ENCODE data around the gene ACBD3. TPM values are rescaled to one million over a fixed set of nuclear protein-coding genes. Genes with fewer than 3 reads are reported as not detected.

ACBD3 gene
- total and polyA plus RNA-seq, 9 donors, result 17.6 to 45.9 (median 35.1) TPM

GRCh38 chr1:226210571-226211176 lies 24.1 kb upstream of the ACBD3 start:
- TF ChIP-seq EP300 (IDR thresholded peaks at IDR 0.05), result no peak
- TF ChIP-seq CTCF (IDR thresholded peaks at IDR 0.05), result no peak
- no peak for TF ChIP-seq POLR2A (IDR thresholded peaks at IDR 0.05)
- Histone ChIP-seq H3K9me3 (no peaks in the 10 kb centered on the region), H3K4me1 (ENCODE audit: insufficient read depth) (no peaks in the 10 kb centered on the region), H3K27ac (no peak overlapping the region), H3K4me3 (no peak overlapping the region), H3K36me3 (no peaks in the 10 kb centered on the region), H3K27me3 (no peaks in the 10 kb centered on the region)
- 72 to 81% (median 79%) methylated on average over 7 of the region's 7 CpGs for WGBS, 3 donors
- intact Hi-C loops (cut with DNase I), result no loop called here
- DNase-seq, result no peak

GRCh38 chr1:226209307-226210059 lies 22.9 kb upstream of the ACBD3 start:
- no peaks in the 10 kb centered on the region for H3K9me3 ChIP-seq
- no peak overlapping the region for H3K4me3 ChIP-seq
- no peak overlapping the region for H3K27ac ChIP-seq
- TF ChIP-seq CTCF (IDR thresholded peaks at IDR 0.05) (no peak), EP300 (IDR thresholded peaks at IDR 0.05) (no peak), POLR2A (IDR thresholded peaks at IDR 0.05) (no peak)
- H3K27me3 ChIP-seq, result no peaks in the 10 kb centered on the region
- H3K4me1 ChIP-seq (ENCODE audit: insufficient read depth), result no peaks in the 10 kb centered on the region
- no peaks in the 10 kb centered on the region for H3K36me3 ChIP-seq
- no peak for DNase-seq
- WGBS, 3 donors, result 60 to 69% (median 62%) methylated on average over 17 of the region's 17 CpGs
- intact Hi-C loops (cut with DNase I), result loop anchor here in 1 of 4 donors (10.0 kb wide), 1 partner anchor 115 kb away; no protein-coding TSS in a partner anchor

- intact Hi-C loops (cut with DNase I), result loop anchor here in 1 of 4 donors (10.0 kb wide), 1 partner anchor 118 kb away; no protein-coding TSS in a partner anchor
- no peak for DNase-seq
These were observed 20.5 kb upstream of the ACBD3 start for GRCh38 chr1:226207048-226207447.

GRCh38 chr1:226204198-226204597 lies 17.7 kb upstream of the ACBD3 start:
- H3K27ac ChIP-seq, result no peak overlapping the region
- no peak overlapping the region for H3K4me3 ChIP-seq
- no peaks in the 10 kb centered on the region for H3K27me3 ChIP-seq
- TF ChIP-seq CTCF (IDR thresholded peaks at IDR 0.05) (no peak), EP300 (IDR thresholded peaks at IDR 0.05) (no peak), POLR2A (IDR thresholded peaks at IDR 0.05) (no peak)
- no peak for DNase-seq
- no peaks in the 10 kb centered on the region for H3K4me1 ChIP-seq (ENCODE audit: insufficient read depth)
- no peaks in the 10 kb centered on the region for H3K9me3 ChIP-seq
- intact Hi-C loops (cut with DNase I), result loop anchor here in 1 of 4 donors (10.0 kb wide), 1 partner anchor 121 kb away; no protein-coding TSS in a partner anchor
- H3K36me3 ChIP-seq, result no peaks in the 10 kb centered on the region

More at GRCh38 chr1:226207048-226207447, 20.5 kb upstream of the ACBD3 start:
- Histone ChIP-seq H3K4me3 (no peak overlapping the region), H3K27ac (no peak overlapping the region), H3K27me3 (no peaks in the 10 kb centered on the region), H3K36me3 (no peaks in the 10 kb centered on the region), H3K4me1 (ENCODE audit: insufficient read depth) (no peaks in the 10 kb centered on the region), H3K9me3 (no peaks in the 10 kb centered on the region)
- TF ChIP-seq EP300 (IDR thresholded peaks at IDR 0.05), result no peak
- no peak for TF ChIP-seq POLR2A (IDR thresholded peaks at IDR 0.05)
- TF ChIP-seq CTCF (IDR thresholded peaks at IDR 0.05), result no peak
- WGBS, 3 donors, result 88 to 90% (median 90%) methylated on average over 5 of the region's 5 CpGs
